IPS-NIHi7 (cell line): ENCODE measurements around the gene REXO1.
"Not testable (repeated sequence)": the region's sequence is repeated elsewhere in the genome, so short reads cannot be mapped to it uniquely, and the experiment has no call there.

Experiments used
- DNase-seq: peaks from one replicate; pipeline ENCODE4 v3.0.0; 2012; ENCODE audit warnings: mixed read lengths; ENCODE audit errors: extremely low spot score

REXO1 gene

GRCh38 chr19:1848399-1849131, at the start of gene REXO1:
Gene REXO1, minus strand, starts transcription at chr19:1848483. Its CDS starts 125 bp downstream, at chr19:1848358.
- peak; percentile 82 for DNase-seq

DNA sequence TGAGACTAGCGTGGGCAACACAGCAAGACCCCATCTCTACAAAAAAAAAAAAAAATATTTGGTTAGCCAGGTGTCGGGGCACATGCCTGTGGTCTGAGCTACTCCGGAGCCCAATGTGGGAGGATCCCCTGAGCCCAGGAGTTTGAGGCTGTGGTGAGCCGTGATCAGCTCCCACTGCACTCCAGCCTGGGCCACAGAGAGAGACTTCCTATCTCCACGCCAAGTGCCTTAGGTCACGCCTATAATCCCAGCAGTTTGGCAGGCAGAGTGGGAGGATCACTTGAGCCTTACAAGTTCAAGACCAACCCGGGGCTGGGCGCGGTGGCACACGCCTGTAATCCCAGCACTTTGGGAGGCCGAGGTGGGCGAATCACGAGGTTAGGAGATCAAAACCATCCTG, 48.2 kb upstream of the REXO1 start:
- no peak for DNase-seq

DNA sequence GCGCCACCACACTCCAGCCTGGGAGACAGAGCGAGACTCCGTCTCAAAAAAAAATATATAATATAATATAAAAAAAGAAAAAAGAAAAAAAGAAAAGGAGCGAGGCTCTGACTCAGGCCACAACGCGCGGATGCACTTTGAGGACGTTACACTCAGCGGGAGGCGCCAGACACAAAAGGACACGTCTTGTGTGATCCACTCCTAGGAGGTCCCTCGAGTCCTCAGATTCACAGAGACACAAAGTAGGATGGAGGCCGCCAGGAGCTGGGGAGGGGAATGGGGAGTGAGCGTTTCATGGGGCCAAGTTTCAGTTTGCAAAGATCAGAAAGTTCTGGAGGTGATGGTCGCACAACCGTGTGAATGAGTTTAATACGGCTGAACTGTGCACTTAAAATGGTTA, 45.5 kb upstream of the REXO1 start:
- no peak for DNase-seq

DNA sequence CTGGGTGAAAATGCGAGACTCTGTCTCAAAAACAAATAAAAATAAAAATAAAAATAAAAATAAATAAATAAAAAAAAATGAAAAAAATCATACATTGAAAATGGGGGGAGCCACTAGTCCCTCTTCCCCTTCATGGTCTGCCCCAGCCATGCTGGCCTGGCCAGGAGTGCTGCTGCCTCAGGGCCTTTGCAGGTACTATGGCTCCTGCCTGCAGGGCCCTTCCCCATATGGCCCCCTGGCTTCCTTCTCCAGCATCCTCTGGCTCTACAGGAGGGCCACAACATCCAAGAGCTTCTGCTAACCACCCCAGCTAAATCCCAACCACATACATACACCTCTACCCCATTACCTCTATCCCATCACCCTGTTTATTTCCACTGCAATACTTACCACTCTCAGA, 41.6 kb upstream of the REXO1 start:
- no peak for DNase-seq

DNA sequence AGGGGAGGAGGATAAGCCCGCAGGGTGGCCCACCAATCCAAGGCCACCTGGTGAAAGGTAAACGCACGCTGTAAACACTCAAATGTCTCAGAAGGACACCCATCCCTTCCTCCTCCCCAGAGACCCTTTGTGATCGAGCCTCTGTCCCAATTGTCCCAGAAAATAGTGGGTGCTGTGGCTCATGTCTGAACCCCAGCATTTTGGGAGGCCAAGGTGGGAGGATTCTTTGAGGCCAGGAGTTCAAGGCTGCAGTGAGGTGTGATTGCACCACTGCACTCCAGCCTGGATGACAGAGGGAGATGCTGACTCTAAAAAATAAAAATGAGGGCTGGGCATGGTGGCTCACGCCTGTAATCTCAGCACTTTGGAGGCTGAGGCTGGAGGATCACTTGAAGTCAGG, 40.1 kb upstream of the REXO1 start:
- DNase-seq = no peak

DNA sequence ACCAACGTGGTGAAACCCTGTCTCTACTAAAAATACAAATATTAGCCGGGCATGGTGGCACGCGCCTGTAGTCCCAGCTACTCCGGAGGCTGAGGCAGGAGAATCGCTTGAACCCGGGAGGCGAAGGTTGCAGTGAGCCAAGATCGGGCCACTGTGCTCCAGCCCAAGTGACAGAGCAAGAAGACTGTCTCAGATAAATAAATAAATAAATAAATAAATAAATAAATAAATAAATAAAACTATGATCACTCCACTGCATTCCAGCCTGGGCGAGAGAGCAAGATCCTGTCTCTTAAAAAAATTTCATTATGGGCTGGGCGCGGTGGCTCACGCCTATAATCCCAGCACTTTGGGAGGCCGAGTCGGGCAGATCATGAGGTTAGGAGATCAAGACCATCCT, 38.1 kb upstream of the REXO1 start:
- DNase-seq = not testable (repeated sequence)

GRCh38 chr19:1885398-1886119, 37.3 kb upstream of the REXO1 start, which contains the start of gene ABHD17A:
Gene ABHD17A, minus strand, starts transcription at chr19:1885496. Its CDS starts 3,930 bp downstream, at chr19:1881566.
- peak; percentile 93 for DNase-seq

GRCh38 chr19:1884719-1885334, 36.5 kb upstream of the REXO1 start:
- DNase-seq = no peak

GRCh38 chr19:1884291-1884718, 36.0 kb upstream of the REXO1 start:
- no peak for DNase-seq

GRCh38 chr19:1883784-1884183, 35.5 kb upstream of the REXO1 start:
- no peak for DNase-seq

DNA sequence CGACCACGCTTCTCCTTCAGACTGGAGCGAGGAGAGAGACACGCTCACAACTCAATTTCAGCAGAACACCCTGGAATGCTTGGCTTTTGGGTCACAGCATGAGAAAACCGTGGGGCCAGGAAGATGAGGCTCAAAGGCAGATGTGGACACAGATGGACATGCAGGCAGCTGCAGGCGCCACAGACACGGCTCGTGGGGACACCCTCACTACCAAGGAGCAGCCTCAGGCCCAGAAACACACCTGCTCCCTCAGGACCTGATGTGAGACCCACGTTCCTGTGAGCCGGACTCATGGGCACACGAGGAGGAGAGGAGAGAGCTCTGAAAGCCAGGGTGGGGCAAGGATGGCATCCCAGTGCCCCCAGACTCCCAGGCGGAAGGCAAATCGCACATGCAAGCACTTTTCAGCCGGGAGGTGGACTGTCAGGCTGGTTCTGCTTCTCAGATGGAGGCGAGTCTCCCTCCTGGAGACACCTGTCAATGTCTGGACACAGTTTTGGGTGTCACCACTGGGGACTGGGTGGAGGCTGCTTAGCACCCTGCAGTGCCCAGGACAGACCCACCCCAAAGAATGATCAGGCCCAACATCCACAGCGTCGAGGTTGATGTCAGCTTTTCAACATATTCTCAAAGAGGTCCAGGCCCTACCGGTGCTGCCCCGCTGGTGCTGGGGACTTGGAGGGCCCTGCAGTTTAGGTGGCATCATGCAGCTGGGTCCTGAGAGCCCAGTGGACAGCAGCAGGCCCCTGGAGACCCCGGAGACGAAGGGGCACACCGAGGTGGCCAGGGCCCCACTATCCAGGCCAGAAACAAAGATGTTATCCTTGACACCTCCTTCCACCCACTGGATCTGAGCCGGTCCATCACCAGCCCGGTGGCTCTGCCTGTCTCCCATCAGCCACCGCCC, 34.8 kb upstream of the REXO1 start:
- DNase-seq = no peak

GRCh38 chr19:1882089-1882785, 34.0 kb upstream of the REXO1 start:
- no peak for DNase-seq

DNA sequence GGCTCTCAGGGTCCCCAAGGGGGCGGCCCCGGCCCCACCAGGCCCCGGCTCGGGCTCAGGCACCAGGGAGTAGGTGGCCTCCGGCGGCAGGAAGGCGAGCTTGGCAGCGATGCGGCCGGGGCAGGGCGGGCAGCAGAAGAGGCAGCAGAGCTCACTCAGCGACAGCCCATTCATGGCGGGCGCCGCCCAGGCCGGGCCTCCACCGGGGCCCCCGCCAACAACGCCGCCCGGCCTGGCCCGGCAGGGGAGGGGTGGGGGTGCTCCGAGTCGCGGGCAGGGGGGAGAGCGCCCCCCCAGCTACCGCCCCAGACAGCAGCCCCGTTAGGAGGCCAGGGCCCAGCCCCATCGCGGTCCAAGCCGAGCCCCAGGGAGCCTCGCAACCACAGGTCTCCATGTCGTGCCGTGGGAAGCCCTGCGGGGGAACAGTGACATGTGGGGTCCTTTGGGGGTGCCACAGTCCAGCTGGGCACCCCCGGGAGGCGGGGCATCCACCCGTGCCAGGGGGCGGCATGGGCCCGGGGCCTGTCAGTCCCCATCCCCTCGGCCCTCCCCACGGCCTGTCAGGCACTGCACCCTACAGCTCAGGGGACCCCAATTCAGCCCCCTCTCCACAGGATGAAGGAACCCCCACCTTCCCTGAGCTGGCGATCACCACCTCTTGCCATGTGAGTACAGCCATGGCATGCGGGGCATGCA, 33.3 kb upstream of the REXO1 start:
- not testable (repeated sequence) for DNase-seq

DNA sequence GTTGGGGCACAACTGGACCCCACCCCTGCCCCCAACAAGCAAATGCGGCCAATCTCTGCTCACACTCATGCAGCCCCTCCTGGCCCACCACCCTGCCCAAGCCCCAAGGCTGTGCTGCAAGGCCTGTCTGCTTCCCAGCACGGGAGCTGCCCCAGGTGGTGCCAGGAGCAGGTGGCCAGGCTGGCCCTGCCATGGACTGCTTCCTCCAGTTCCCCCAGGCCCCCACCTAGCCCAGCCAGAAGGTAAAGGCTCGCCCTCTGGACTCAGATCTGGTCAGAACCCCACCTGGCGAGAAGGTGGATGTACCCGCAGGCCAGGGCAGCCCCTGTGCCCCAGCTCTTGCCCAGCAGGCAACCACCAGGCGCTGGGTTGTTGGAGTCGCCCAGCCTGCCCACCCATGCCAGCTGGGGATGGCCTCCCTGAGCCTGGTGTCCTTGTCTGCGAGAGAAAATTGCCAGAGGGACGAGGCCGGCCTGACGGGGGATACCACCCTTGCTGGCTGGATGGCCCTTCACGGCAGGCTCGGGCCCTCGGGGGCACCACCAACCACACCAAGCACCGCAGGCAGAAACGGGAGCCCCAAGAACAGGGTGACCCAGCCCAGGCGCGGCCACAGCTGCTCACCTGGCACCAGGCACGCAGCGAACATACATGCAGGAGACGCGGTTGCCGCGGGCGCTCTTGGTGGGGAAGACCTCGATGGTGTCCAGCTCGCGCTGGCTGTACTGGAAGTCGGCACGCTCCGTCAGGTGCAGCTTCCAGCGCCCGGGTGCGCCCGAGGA, 32.5 kb upstream of the REXO1 start:
- no peak for DNase-seq

GRCh38 chr19:1879982-1880381, 31.7 kb upstream of the REXO1 start:
- not testable (repeated sequence) for DNase-seq

DNA sequence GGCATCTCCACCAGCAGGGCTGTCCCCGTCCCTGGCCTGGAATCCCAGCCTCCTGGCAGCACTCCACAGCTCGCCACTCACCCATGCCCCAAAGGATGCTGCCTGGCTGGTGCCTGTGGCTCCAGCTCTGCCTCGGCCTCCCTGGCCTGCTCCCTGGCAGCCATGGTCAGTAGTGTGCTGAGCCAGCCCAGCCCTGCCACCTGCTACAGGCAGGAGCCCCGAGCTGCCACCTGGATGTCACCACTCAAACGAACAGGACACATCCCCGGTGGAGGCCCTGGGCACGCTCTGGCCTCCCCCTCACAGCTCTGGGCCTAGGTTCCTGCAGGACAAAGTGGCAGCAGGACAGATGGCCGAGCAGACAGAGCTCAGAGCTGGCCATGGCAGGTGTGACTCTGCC, 30.3 kb upstream of the REXO1 start:
- not testable (repeated sequence) for DNase-seq

GRCh38 chr19:1877280-1877660, 29.0 kb upstream of the REXO1 start:
- DNase-seq = not testable (repeated sequence)

GRCh38 chr19:1876496-1877279, 28.4 kb upstream of the REXO1 start:
- DNase-seq = not testable (repeated sequence)
